ENCODE results near the gene CENPX.

Gene CENPX

GRCh38 chr17:82022310-82022980 is at the start of gene CENPX:
Gene CENPX, minus strand, starts transcription at chr17:82022878. Its CDS starts 17 bp downstream, at chr17:82022861.
- no peak for DNase-seq

DNA sequence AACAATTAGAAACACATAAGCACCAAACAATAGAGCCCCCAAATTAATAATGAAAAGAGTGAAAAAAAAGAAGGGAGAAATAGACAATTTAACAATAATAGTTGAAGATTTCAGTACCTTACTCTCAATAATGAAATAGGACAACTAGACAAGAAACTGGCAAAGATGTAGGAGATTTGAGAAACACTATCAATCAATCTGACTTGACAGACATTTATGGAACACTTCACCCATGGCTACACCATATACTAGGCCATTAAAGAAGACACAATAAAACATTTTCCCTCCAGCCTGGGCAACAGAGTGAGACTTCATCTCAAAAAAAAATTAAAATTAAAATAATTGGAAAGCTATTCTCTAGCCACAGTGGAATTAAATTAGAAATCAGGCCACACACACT is 47.9 kb upstream of the CENPX start:
- DNase-seq, result no peak

DNA sequence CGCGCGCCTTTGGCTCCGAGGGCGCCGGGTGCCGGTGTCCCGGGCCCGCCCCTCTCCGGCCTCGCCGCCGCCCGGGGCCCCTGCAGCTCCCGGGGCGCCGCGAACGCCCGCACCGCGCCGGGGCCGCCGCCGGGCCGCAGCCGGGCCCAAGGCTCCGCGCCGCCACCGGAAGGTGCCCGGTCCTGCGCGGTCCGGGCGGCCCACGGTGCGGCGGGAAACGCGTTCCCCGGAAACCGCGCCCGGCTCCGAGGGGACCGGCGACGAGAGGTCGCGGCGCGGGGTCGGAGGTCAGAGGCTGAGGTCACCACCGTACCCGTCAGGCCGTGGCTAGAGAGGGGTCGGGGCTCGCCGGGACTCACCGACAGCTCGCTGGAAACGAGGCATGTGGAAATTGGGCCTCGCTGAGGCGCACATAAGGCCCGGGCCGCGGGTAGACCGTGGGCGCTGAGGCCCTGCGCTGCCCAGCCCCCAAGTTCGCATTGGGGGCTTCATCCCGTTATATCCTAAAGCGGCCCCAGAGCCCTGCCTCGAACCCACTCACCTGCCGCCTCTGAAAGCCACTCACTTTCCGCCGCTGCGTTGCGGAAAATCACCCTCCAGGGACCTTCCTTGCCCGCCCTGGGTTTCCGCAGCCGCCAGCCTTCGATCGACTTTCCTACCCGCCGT is 43.1 kb upstream of the CENPX start, which contains the start of gene DUS1L:
TSS of gene DUS1L (minus strand) at position 167 of the 666 bp plus-strand sequence. CDS start 745 bp downstream, outside the sequence.
- peak; percentile 65 for DNase-seq

GRCh38 chr17:82065193-82065637 is 42.5 kb upstream of the CENPX start:
- peak; percentile 37 for DNase-seq

GRCh38 chr17:82064433-82065192 is 41.9 kb upstream of the CENPX start:
- no peak for DNase-seq

DNA sequence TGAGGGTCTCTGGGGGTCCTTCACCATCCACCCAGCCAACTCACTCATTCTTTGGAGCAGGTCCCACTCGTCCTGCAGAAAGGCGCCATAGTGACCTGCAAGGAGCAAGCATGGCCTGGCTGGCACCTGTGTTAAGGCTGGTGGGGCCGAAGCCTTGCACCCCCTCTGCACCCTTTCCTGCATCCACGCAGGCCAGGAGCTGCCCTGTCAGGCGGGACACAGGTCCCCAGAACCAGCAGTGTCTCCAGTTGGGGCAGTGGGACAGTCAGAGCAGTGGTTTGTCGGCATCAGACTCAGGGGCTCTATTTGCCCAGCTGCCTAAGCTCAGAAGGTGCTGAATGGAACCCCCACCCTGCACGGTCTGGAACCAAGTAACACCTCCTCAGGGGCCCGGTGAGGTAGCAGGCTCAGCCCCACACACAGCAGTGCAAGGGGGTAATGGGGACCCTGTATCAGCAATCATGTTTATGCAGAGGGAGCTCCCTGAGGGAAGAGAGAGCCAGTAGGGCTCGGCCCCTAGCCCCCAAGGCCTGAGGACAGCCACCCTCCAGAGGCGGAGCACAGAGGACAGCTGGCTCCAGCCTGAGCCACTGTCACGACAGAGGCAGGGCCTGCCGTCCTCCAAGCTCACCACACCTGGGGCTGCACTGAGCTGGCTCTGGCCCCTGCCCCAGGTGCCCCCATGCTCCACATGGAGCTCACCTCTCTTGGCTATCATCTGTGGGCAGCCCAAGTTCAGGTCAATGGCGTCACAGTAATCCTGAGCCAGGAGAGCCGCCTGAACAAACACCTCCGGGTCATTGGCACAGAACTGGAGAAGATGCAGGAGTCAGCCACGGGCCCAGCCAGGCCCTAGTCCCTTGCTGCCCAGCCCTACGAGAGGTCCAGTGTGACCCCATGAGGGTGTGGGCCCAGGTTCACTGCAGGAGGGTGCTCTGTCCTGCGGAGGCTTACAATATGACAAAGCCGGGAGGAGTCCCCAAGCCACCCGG is 41.0 kb upstream of the CENPX start:
- no peak for DNase-seq

DNA sequence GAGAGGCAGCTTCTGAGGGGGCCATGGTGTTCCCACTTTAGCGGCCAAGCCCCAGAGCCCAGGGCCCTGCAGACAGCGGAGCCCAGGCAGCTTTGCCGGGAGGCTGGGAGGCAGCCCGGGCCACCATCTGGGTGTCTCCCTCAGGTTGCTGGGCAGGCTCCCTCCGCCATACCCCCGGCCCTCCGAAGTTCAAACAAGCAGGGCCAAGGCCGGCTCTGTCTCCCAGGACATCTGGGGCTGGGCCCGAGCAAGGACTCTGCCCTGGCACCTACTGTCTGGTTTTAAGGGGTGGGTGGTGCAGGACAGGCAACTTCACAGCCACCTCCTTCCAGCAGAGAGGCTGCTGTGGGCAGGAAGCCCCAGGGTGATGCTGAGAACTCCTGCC is 40.3 kb upstream of the CENPX start:
- no peak for DNase-seq

- DNase-seq, result no peak
These were observed 39.7 kb upstream of the CENPX start for GRCh38 chr17:82062076-82062983.

DNA sequence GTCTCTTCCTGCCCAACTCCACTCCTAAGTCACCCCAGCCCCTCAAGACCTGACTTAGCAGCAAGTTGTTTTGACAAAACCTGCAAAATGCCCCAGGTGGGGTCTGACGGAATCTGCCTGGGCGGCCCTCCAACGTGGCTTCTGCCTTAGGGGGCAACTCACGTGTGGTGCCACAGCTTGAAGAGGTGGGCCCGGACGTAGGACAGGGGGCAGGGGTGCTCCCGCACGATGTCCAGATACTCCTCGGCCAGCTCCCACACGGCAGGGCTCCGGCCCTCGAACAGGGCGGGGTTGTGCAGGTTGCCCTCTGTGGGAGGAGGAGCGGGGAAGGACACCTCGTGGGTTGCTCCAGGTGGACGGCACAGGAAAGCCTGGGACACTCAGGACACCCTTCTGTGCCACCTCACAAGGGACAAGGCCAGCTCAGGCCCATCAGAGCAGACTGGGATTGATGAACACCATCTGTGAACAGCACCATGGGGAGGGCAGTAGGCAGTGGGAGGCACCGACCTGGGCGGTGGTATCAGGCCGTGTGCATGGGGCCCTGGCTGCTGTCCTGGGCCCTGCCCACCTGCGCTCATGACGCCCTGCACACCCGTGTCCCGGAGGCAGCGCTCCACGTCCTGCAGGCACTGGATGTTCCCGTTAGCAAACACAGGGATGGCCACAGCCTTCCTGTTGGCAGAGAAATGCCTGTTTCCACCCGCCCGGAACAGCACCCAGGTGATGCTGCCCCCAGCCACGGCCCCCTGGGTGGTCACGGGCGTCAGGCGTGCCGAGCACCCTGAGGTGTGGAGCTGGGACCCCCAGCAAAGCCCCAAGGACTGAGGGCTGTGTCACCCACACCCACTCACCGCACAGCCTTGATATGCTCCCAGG is 38.6 kb upstream of the CENPX start:
- no peak for DNase-seq

GRCh38 chr17:82060614-82061013 is 37.9 kb upstream of the CENPX start:
- DNase-seq, result no peak

DNA sequence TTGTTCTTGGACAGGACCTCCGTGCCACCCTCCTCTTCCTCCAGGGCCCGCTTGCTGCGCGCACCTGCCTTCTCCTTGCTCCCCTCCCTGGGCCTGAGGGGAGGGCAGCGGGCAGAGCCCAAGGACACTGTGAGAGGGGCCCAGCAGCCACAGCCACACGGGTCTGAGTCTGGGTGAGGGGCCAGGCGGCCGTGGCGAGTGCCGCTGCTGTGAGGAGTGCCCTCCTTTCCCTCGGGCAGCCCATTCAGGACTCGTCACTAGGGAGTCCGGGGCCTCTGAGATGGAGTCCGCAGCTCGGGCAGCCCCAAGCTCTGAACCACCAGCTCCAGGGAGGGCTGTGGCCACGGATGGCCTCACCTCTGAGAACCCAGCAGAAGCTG is 37.3 kb upstream of the CENPX start:
- no peak for DNase-seq

GRCh38 chr17:82059272-82060000 is 36.8 kb upstream of the CENPX start:
- no peak for DNase-seq

- DNase-seq, result no peak
These were observed 36.2 kb upstream of the CENPX start for GRCh38 chr17:82058855-82059249.

GRCh38 chr17:82058230-82058854 is 35.7 kb upstream of the CENPX start:
- no peak for DNase-seq

- no peak for DNase-seq
These were observed 34.3 kb upstream of the CENPX start for GRCh38 chr17:82056729-82057621.

DNA sequence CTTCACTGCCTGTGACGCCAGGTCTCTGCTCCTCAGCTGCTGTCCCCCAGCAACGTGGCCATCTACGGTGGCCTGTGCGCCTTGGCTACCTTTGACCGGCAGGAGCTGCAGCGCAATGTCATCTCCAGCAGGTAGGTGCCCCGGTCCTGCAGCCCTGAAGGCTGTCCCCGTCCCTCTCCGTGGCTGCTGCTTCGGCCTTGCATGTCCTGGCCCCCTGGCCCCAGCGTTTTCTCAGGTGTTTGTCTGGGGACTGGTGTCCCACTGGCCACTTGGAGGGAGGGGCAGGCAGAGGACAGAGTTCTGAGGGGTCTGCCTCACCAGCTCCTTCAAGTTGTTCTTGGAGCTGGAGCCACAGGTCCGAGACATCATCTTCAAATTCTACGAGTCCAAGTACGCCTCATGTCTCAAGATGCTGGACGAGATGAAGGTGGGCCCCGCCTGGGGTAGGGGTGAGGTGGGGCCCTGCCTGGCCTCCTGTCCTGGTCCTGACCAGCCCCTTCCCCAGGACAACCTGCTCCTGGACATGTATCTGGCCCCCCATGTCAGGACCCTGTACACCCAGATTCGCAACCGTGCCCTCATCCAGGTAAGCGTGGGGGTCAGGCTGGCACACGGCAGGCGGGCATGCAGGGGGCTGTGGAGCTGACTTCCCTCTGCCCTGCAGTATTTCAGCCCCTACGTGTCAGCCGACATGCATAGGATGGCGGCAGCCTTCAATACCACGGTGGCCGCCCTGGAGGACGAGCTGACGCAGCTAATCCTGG is 33.5 kb upstream of the CENPX start:
- DNase-seq, result no peak
